Middle frontal gyrus (tissue), 1 donor: ENCODE data around the gene ARHGEF16.

Experiments used
- DNase-seq: peaks from one replicate; pipeline ENCODE4 v3.0.0-alpha.2; 2015; ENCODE audit warnings: low spot score; ENCODE audit errors: extremely low spot score

ARHGEF16 gene

GRCh38 chr1:3516911-3517675 lies 62.6 kb downstream of the ARHGEF16 start:
- no peak for DNase-seq

GRCh38 chr1:3518256-3518655 lies 63.8 kb downstream of the ARHGEF16 start:
- DNase-seq = no peak

GRCh38 chr1:3518756-3519155 lies 64.3 kb downstream of the ARHGEF16 start:
- DNase-seq = no peak

DNA sequence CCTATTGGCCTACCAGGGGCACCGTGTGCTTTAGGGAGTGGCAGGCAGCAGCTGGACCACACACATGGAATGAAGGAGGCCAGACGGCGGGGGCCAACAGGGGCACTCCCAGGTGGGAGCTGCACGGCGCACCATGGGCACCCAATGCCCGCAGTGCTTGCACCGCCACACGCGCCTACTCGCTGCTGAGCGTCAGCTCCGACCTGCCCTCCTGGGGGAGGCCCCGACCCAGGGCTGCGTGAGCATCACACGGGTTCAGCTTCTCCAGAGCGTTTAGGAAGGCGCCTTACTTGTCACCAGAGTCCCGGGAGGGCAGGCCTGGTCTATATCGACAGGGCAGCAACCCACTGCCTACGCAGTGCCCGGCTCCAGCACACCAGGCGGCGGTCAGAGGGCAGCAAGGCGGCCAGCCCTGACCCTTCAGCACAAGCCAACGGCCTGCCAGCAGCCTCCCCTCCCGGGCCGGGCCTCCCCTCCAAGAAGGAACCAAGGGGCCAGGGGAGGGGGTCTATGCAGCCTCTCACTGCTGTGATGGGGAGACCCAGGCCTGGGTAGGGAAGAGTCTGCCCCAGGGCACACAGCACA lies 64.9 kb downstream of the ARHGEF16 start:
- no peak for DNase-seq

DNA sequence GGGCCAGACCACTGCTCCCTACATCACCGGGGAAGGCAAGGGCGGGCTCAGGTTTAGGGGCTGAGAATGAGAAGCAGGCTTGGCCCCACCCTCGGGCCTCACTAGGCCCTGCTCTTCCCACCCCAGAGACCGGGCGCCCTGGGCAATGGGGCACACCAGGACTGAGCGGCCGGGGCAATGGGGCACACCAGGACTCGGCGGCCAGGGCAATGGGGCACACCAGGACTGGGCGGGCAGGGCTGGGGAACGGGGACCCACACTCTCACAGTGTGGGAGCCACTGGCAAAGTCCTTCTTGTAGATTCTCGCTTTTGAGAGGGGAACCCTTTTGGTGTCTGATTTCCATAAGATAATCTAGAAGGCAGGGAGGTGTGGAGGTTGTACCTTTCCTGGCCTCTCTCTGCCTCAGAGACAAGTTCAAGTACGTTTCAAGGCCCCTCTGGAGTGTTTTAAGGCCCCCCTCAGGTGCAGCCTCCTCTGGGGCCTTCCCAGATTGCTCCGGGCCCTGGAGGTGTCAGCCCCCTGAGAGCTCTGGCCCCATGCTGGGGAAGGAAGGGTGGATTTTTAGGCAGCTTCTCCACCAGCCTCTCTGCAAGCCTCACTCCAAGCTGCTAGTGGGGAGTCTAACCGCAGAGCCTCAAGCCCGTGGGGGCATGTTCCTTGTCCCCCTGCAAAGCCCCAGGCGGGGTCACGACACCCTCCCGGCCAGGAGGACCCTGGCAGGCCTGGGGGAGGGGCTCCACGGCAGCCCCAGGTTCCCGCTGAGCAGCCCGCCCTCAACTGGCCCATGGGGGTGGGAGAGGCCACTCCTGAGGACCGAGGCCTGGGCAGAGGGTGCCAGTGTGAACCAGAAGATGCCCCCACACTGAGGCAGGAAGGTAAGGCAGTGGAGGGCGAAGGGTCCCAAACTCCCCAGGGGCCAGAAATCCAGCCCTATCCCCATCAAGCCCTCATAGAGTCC lies 66.2 kb downstream of the ARHGEF16 start:
- DNase-seq = no peak

GRCh38 chr1:3521426-3521825 lies 67.0 kb downstream of the ARHGEF16 start:
- DNase-seq = no peak

- no peak for DNase-seq
Observed at GRCh38 chr1:3522112-3522511, 67.6 kb downstream of the ARHGEF16 start.

- DNase-seq = no peak
Observed at GRCh38 chr1:3522564-3523265, 68.2 kb downstream of the ARHGEF16 start.

- no peak for DNase-seq
Observed at GRCh38 chr1:3523980-3524379, 69.5 kb downstream of the ARHGEF16 start.

DNA sequence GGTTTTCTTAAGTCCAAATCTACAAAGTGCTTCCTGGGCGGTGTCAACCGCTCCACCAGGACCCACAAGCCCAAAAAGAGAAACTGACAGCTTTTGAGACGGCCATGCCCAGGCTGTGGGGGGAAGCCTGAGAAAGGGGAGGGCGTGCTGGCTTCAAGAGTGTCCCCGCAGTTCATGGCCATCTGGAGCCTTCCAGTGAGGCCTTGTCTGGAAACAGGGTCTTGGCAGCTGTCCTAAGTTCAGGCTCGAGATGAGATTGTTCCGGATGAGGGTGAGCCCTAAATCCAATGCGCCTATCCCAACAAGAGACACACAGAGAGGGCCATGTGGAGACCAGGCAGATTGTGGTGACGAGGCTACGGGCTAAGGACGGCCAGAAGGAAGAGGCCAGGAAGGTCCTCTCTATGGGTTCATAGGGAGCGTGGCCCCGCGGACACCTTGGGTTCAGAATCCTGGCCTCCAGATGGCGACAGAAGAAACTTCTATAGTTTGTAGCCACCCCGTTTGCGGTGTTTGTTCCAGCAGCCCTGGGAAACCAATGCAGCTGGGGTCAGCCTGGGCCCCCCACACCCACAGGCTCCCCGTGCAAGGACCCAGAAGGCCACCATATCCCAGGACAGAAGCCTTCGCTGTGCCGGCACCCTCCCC lies 70.2 kb downstream of the ARHGEF16 start:
- no peak for DNase-seq

DNA sequence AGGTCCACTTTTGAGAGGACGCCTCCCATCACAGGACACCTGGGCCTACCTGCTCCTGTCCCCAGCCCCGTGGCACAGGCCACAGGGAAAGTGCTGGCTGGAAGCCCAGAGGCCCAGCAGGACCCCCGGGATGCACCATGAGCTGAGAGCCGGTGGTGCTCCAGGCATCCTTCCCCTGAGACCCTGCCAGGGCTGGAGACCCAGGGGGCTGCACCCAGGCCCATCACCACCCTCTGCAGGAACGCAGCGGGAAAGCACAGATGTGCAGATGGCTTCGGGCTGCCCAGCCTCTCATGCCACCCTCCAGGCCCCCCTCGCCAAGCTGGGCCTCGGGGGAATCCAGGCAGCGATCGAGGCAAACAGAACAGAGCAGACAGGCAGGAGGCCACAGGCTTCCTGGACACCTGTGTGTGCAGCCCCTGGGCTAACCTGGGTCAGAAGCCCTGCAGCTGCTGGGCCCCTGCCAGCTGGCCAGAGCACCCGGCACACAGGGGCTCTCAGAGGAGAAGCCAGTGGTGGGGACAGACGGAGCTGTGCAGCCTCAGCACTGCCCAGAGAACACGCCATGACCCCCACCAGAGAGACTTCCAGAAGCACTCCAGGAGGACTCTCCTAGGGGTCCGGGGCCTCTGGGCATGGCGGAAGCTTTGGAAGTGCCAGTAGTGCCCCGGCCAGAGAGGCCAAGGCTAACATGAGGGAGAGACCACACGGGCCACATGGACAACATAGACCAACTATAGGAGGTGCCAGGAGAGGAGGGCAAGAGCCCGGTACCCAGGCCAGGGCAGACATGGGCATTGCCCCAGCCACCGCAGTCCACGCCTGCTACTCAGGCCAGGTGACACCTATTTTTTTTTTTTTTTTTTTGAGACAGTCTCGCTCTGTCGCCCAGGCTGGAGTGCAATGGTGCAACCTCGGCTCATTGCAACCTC lies 71.4 kb downstream of the ARHGEF16 start:
- DNase-seq = no peak

GRCh38 chr1:3527774-3528173 lies 73.3 kb downstream of the ARHGEF16 start:
- no peak for DNase-seq

DNA sequence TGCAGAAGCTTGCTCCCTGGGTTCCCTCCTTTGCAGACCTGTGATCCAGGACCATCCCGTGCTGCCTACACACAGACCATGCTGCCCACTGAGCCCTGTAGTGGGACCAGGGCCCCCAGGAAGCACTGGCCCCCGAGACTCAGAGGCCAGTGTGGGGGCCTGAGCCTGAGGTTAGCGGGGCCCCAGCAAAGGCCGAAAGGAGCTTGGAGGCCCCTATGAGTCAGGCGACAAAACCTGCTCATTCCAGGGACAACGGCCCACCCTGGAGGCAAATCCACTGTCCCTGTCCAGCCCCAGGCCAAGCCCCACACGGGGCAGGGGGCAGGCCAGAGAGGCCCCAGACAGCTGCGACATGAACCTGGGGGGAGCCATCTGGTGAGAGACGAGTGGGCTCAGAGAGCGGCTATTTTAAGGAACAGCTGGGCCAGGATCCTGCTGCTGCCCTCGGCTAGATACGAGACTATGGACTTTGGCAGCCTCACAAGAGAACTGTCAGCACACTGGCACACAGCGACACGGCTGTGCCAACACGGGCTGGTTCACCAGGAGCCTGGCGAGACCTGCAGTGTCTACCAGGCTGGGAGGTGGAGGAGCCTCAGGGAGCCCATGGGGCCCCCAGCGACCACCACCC lies 74.7 kb downstream of the ARHGEF16 start:
- no peak for DNase-seq

- DNase-seq = no peak
Observed at GRCh38 chr1:3530086-3530925, 75.8 kb downstream of the ARHGEF16 start.
